ENCODE data around the gene TRAPPC4. TPM values are rescaled to one million over a fixed set of nuclear protein-coding genes. Genes with fewer than 3 reads are reported as not detected.
"Not testable (repeated sequence)": the region's sequence is repeated elsewhere in the genome, so short reads cannot be mapped to it uniquely, and the experiment has no call there.

TRAPPC4 gene
- total and polyA plus RNA-seq, 4 donors = 21.1 to 35.7 (median 32.4) TPM

DNA sequence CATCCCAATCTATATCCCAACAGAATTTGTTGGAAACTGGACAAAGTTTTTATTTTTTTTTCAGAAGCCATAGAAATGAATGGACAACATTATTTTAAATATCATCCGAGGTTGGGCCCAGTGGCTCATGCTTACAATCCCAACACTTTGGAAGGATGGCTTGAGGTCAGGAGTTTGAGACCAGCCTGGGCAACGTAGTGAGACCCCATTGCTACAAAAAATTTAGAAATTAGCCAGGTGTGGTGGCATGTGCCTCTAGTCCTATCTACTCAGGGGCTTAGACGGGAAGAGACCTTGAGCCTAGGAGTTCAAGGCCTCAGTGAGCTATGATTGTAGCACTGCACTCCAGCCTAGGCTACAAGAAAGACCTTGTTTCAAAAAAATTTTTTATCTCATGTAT lies 16.2 kb downstream of the TRAPPC4 start:
- Histone ChIP-seq H3K36me3 (ENCODE audit: control insufficient read depth in 4 of 4, insufficient read depth in 3 of 4, low read depth in 1 of 4, low read length in 3 of 4) (no peaks in the 10 kb centered on the region), H3K9ac (ENCODE audit: low read depth in 1 of 2, low read length in 2 of 2) (no peak overlapping the region)
- WGBS = 85% methylated on average over 3 of the region's 3 CpGs

DNA sequence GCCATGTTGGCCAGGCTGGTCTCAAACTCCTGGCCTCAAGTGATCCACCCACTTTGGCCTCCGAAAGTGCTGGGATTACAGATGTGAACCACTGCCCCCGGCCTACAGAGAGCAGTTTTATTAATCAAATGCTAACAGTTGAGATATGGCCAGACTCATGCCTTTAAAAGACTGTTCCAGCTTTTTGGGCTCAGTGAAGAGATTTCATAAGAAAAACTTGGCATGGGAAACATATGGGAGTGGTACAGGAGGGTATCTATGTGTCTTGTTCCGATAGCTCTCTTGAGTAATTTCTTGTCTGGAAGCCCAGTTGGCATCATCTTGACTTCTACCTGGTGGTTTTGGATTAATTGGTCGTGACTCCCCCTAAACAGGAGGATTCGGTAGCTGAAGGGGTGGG lies 20.3 kb downstream of the TRAPPC4 start:
- TF ChIP-seq, protein P1, sequence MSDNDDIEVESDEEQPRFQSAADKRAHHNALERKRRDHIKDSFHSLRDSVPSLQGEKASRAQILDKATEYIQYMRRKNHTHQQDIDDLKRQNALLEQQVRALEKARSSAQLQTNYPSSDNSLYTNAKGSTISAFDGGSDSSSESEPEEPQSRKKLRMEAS (IDR thresholded peaks at IDR 0.05) = no peak
- TF ChIP-seq HNF4A (conservative IDR thresholded peaks at IDR 0.05) = no peak
- no peak for TF ChIP-seq FOXA1 (IDR thresholded peaks at IDR 0.05)
- no peak for TF ChIP-seq HNF4G (IDR thresholded peaks at IDR 0.05)
- TF ChIP-seq NR2F2 (IDR thresholded peaks at IDR 0.05) = no peak
- TF ChIP-seq YY1 (IDR thresholded peaks at IDR 0.05) = no peak
- TF ChIP-seq FOXA2 (IDR thresholded peaks at IDR 0.05) = no peak
- TF ChIP-seq RAD21 (IDR thresholded peaks at IDR 0.05) = no peak
- TF ChIP-seq TAF1 (conservative IDR thresholded peaks at IDR 0.05) = no peak
- no peak for TF ChIP-seq SP1 (IDR thresholded peaks at IDR 0.05)
- no peak for TF ChIP-seq EGR1 (IDR thresholded peaks at IDR 0.05; ENCODE audit: low read depth in 2 of 2)
- TF ChIP-seq, protein P2, sequence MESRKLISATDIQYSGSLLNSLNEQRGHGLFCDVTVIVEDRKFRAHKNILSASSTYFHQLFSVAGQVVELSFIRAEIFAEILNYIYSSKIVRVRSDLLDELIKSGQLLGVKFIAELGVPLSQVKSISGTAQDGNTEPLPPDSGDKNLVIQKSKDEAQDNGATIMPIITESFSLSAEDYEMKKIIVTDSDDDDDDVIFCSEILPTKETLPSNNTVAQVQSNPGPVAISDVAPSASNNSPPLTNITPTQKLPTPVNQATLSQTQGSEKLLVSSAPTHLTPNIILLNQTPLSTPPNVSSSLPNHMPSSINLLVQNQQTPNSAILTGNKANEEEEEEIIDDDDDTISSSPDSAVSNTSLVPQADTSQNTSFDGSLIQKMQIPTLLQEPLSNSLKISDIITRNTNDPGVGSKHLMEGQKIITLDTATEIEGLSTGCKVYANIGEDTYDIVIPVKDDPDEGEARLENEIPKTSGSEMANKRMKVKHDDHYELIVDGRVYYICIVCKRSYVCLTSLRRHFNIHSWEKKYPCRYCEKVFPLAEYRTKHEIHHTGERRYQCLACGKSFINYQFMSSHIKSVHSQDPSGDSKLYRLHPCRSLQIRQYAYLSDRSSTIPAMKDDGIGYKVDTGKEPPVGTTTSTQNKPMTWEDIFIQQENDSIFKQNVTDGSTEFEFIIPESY (IDR thresholded peaks at IDR 0.05) = no peak
- TF ChIP-seq, protein P3, sequence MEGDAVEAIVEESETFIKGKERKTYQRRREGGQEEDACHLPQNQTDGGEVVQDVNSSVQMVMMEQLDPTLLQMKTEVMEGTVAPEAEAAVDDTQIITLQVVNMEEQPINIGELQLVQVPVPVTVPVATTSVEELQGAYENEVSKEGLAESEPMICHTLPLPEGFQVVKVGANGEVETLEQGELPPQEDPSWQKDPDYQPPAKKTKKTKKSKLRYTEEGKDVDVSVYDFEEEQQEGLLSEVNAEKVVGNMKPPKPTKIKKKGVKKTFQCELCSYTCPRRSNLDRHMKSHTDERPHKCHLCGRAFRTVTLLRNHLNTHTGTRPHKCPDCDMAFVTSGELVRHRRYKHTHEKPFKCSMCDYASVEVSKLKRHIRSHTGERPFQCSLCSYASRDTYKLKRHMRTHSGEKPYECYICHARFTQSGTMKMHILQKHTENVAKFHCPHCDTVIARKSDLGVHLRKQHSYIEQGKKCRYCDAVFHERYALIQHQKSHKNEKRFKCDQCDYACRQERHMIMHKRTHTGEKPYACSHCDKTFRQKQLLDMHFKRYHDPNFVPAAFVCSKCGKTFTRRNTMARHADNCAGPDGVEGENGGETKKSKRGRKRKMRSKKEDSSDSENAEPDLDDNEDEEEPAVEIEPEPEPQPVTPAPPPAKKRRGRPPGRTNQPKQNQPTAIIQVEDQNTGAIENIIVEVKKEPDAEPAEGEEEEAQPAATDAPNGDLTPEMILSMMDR (IDR thresholded peaks at IDR 0.05; ENCODE audit: low read depth, low read length, missing input control) = no peak
- WGBS = 84% methylated on average over 5 of the region's 5 CpGs
- no peaks in the 10 kb centered on the region for H3K9me3 ChIP-seq (ENCODE audit: control insufficient read depth in 4 of 4, low read length in 3 of 4)
- no peak overlapping the region for H3K4me3 ChIP-seq (ENCODE audit: low read depth in 1 of 3, low read length in 3 of 3)
- H3K9ac ChIP-seq (ENCODE audit: low read depth in 1 of 2, low read length in 2 of 2) = no peak overlapping the region
- H3K36me3 ChIP-seq (ENCODE audit: control insufficient read depth in 4 of 4, insufficient read depth in 3 of 4, low read depth in 1 of 4, low read length in 3 of 4) = no peaks in the 10 kb centered on the region
- DNase-seq (ENCODE audit: low spot score) = no peak
- no peak overlapping the region for H3K27ac ChIP-seq (ENCODE audit: low read depth in 1 of 2, low read length in 2 of 2)
- no peaks in the 10 kb centered on the region for H3K27me3 ChIP-seq (ENCODE audit: control insufficient read depth in 4 of 4, insufficient read depth in 4 of 4, low read length in 3 of 4)
- H3K4me1 ChIP-seq (ENCODE audit: control insufficient read depth in 4 of 4, insufficient read depth in 4 of 4, low read length in 3 of 4) = no peaks in the 10 kb centered on the region

More for the DNA sequence above, 16.2 kb downstream of the TRAPPC4 start:
- Histone ChIP-seq H3K4me1 (ENCODE audit: control insufficient read depth in 4 of 4, insufficient read depth in 4 of 4, low read length in 3 of 4) (peaks cover 0 to 3% (median under 1%) of the 10 kb centered on the region in 4 donors), H3K9me3 (ENCODE audit: control insufficient read depth in 4 of 4, low read length in 3 of 4) (no peaks in the 10 kb centered on the region), H3K4me3 (ENCODE audit: low read depth in 1 of 3, low read length in 3 of 3) (no peak overlapping the region), H3K27ac (ENCODE audit: low read depth in 1 of 2, low read length in 2 of 2) (no peak overlapping the region), H3K27me3 (ENCODE audit: control insufficient read depth in 4 of 4, insufficient read depth in 4 of 4, low read length in 3 of 4) (no peaks in the 10 kb centered on the region)
- no peak for TF ChIP-seq RXRA (IDR thresholded peaks at IDR 0.05)
- TF ChIP-seq FOXA1 (IDR thresholded peaks at IDR 0.05) = no peak
- no peak for TF ChIP-seq NR2F2 (IDR thresholded peaks at IDR 0.05)
- TF ChIP-seq SP1 (IDR thresholded peaks at IDR 0.05) = no peak
- TF ChIP-seq HNF4A (conservative IDR thresholded peaks at IDR 0.05) = no peak
- TF ChIP-seq EGR1 (IDR thresholded peaks at IDR 0.05; ENCODE audit: low read depth in 2 of 2) = no peak
- no peak for TF ChIP-seq YY1 (IDR thresholded peaks at IDR 0.05)
- TF ChIP-seq HNF4G (IDR thresholded peaks at IDR 0.05) = no peak
- TF ChIP-seq, protein P2 (IDR thresholded peaks at IDR 0.05) = no peak
- TF ChIP-seq TAF1 (conservative IDR thresholded peaks at IDR 0.05) = no peak
- no peak for DNase-seq (ENCODE audit: low spot score)

DNA sequence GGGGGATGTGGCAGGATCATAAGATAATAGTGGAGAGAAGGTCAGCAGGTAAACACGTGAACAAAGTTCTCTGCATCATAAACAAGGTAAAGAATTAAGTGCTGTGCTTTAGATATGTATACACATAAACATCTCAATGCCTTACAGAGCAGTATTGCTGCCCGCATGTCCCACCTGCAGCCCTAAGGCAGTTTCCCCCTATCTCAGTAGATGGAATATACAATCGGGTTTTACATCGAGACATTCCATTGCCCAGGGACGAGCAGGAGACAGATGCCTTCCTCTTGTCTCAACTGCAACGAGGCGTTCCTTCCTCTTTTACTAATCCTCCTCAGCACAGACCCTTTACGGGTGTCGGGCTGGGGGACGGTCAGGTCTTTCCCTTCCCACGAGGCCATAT lies 20.9 kb downstream of the TRAPPC4 start:
- H3K4me1 ChIP-seq (ENCODE audit: control insufficient read depth in 4 of 4, insufficient read depth in 4 of 4, low read length in 3 of 4); H3K36me3 ChIP-seq (ENCODE audit: control insufficient read depth in 4 of 4, insufficient read depth in 3 of 4, low read depth in 1 of 4, low read length in 3 of 4); H3K9ac ChIP-seq (ENCODE audit: low read depth in 1 of 2, low read length in 2 of 2); H3K9me3 ChIP-seq (ENCODE audit: control insufficient read depth in 4 of 4, low read length in 3 of 4); H3K27ac ChIP-seq (ENCODE audit: low read depth in 1 of 2, low read length in 2 of 2); H3K4me3 ChIP-seq (ENCODE audit: low read depth in 1 of 3, low read length in 3 of 3); H3K27me3 ChIP-seq (ENCODE audit: control insufficient read depth in 4 of 4, insufficient read depth in 4 of 4, low read length in 3 of 4); DNase-seq (ENCODE audit: low spot score): not testable (repeated sequence)
- 62% methylated on average over 11 of the region's 11 CpGs for WGBS
